ENCODE data around the gene AGK.

DNA sequence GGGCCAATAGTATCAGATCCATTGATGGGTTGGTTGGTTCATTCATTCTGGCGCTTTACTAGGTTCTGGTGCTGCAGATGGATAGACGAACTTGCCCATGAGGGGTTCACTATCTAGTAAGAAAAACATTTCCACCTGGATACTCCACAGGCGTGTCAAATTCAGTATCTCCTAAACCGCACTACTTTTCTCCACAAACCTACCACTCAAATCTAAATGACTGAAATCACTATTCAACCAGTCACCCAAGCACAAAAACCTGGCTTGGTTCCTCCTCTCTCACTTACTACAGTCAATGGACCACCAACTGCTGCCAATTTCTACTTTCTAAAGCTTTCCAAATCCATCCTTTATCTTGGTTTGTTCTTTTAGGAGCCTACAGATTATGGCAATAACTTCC is 572 bp downstream of the AGK start:
- TF ChIP-seq, protein P1, sequence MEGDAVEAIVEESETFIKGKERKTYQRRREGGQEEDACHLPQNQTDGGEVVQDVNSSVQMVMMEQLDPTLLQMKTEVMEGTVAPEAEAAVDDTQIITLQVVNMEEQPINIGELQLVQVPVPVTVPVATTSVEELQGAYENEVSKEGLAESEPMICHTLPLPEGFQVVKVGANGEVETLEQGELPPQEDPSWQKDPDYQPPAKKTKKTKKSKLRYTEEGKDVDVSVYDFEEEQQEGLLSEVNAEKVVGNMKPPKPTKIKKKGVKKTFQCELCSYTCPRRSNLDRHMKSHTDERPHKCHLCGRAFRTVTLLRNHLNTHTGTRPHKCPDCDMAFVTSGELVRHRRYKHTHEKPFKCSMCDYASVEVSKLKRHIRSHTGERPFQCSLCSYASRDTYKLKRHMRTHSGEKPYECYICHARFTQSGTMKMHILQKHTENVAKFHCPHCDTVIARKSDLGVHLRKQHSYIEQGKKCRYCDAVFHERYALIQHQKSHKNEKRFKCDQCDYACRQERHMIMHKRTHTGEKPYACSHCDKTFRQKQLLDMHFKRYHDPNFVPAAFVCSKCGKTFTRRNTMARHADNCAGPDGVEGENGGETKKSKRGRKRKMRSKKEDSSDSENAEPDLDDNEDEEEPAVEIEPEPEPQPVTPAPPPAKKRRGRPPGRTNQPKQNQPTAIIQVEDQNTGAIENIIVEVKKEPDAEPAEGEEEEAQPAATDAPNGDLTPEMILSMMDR (optimal IDR thresholded peaks at IDR 0.05 in 1 of 3, IDR thresholded peaks at IDR 0.05 in 1 of 3, conservative IDR thresholded peaks at IDR 0.05 in 1 of 3; ENCODE audit: extremely low read depth in 1 of 3, insufficient read depth in 2 of 3, low read length in 3 of 3): no peak
- no peak for TF ChIP-seq EZH2 (IDR thresholded peaks at IDR 0.05; ENCODE audit: low read length)

All from keratinocyte (primary cell).